ENCODE data around the gene GRB10.
"Not testable (repeated sequence)": the region's sequence is repeated elsewhere in the genome, so short reads cannot be mapped to it uniquely, and the experiment has no call there.

The GRB10 gene

DNA sequence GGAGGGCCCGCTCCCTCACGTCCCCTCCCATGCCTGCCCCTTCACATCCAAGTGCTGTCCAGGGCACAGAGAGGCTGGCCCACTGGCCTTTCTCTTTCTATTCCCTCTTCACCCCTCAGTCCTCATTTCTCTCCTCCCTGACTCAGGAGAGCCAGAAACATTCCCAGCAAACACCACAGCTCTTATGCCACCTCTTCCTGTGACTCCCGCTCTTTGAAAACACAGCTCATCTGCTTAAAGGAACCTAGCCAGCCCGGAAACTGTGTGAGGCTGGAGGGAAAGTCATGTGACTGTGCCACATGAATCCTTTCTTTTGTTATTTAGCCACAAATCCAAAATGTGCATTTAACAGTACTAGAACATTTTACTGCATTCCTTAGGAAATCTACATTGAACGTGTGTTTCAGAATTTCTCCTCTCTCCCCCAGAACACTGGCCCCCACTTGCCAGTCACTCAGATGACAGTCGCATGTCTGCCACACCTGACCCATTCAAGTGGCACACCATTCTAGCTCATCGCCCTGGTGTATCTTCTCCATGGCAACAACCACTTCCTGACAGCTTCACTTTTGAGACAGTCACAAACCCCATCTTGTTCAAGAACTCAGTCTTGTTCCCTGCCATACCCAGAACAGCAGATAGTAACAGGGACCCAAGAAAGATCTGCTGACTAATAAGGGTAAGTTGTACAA lies 42.8 kb downstream of the GRB10 start:
- DNase-seq = peak; percentile 27

DNA sequence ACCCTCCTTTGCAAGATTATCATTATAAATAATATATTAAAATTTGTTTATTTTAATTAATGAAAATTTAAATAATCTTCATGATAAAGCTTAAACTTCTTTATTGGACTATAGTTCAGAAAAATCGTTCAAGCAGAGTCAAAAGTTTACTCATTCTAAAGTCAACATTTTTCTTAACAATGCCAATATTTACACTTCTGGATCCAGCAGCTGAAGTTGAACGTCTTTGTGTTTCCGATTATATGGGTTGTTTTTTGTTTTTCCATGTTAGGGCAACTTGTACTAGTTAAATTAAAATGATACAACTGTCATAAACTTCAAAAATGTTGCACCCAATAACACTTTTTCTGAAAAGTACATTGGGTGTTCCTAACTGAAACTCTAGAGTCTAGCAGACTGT lies 43.8 kb downstream of the GRB10 start:
- DNase-seq = no peak

DNA sequence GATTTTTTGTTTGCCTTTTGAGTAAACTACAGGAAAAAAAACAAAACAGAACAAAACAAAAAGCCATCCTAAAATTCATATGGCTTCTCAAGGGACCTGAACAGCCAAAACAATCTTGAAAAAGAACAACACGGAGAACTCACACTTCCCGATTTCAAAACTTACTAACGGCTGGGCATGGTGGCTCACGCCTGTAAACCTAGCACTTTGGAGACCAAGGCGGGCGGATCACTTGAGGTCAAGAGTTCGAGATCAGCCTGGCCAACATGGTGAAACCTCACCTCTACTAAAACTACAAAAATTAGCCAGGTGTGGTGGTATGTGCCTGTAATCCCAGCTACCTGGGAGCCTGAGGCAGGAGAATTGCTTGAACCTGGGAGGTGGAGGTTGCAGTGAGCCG lies 46.9 kb downstream of the GRB10 start:
- not testable (repeated sequence) for DNase-seq

GRCh38 chr7:50735333-50735732 lies 47.4 kb downstream of the GRB10 start:
- no peak for DNase-seq

- DNase-seq = no peak
Observed at GRCh38 chr7:50734246-50734645, 48.5 kb downstream of the GRB10 start.

GRCh38 chr7:50733552-50733951 lies 49.1 kb downstream of the GRB10 start:
- DNase-seq = no peak

DNA sequence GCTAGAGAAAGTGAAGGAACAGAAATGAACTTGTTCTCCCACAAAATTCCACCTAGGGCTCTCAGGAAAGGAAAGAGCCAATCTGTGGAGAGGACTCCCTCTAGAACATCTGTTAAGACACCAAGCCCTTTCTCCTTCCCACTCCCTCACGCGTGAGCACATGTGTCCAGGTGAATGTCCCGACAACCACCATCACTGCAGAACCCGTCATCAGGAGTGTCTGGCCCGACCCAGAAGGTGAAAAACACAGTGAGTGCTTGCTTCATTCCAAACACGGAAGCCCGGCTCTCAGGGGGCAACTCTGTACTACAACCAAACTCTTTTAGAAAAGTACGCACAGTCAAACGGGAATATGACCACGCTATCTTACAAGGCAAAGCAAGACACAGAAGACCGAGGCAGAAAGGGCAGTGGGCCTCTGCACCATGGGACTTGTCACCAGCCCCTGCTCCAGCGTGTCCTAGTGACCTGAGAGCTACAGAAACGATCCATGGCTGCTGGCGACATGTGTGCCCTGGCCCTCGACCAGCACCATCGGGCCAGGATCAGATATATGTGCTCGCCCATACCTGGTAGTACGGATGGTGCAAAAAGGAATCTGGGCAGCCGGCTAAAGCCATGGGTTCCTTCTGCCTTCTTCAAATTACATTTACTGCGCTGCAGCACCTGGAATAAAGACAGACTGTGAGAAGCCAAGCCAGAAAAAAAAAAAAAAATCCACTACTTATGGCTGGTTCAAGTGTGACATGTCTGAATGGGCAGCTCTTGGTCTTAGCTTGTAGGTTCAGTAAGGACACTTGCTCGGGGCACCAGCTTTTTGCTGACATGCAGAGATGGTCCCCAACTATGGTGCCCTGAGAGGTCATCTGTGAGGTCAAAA lies 50.8 kb downstream of the GRB10 start:
- no peak for DNase-seq

DNA sequence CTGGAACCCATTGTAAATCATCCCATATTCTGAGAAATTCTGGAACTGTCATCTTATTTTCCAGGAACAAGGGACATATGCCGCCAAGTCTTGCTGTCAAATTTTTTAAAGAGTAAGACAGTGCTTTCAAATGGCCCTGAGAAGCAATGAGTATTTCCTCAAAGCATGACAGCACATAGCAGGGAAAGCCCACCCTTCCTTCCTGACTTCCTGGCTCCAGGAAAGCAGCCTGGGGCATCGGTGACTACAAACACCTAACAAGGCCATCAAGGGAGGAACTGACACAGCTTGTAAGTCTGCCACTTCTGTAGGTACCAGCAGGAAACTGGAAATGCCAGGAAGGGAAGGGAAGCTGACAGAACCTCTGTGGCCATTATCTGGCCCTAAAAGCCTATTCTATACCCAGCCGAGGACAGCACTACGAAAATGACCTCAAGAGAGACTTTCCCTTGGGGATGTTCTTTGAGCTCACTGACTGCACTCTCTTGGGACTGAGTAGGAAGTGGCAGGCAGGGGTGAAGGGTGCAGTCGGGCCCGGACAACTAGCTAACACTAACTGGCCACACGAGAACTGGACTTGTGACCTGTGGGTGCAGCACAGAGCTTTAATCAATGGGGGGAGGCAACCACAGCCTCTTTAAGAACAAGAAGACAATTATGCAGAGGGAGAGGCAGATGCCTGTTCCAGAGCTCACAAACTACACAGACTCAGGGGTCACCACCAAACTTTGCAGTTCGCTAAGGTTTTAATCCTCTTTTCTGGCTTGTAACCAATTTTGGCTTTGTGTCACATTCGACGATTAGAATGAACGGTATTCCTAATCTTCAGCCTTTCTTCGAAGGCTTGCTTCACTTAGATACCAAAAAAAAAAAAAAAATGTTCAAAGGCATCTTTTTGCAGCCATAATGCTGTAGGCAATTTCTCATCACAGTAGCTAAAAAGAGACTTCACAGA lies 52.0 kb downstream of the GRB10 start:
- DNase-seq = no peak

- no peak for DNase-seq
Observed at GRCh38 chr7:50729962-50730361, 52.7 kb downstream of the GRB10 start.

DNA sequence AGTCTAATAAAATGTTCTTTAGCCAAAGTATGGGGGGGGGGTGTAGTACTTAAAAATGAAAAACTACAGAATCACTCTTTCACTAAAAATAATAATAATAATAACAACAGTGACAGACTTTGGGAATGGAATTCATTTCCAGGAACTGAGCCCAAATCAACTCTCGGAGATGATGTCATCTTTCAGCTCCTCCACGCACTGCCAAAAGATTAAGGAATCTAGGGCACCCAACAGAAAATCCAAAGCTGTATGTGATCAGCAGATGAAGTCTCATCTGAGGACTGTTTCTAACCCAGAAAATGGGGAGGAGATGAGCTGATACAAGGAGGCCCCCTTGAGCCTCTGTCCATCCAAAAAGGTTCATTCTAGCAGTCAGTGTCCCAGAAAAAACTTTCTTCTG lies 54.5 kb downstream of the GRB10 start:
- DNase-seq = no peak

GRCh38 chr7:50727711-50728110 lies 55.0 kb downstream of the GRB10 start:
- DNase-seq = no peak

DNA sequence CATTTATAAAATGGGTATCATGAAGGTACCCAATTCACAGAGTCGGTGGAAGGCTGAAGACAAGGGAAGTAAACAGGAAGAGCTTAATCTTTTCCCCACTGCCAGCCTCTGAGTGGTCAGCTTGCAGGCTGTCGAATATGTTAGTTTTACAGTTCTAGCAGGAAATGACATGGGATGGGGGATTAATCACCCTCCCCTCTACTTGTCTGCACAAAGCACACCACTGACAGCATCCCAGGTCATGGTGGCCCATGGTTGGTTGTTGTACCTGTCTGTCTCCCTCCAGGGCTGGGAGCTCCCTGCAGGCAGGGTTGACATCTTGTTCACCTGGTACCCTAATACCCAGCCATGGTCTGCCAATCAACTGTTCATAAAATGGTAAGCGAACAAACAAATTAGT lies 55.6 kb downstream of the GRB10 start:
- DNase-seq = no peak

GRCh38 chr7:50725774-50726173 lies 56.9 kb downstream of the GRB10 start:
- DNase-seq = no peak

- DNase-seq = no peak
Observed at GRCh38 chr7:50724526-50725520, 57.9 kb downstream of the GRB10 start.

DNA sequence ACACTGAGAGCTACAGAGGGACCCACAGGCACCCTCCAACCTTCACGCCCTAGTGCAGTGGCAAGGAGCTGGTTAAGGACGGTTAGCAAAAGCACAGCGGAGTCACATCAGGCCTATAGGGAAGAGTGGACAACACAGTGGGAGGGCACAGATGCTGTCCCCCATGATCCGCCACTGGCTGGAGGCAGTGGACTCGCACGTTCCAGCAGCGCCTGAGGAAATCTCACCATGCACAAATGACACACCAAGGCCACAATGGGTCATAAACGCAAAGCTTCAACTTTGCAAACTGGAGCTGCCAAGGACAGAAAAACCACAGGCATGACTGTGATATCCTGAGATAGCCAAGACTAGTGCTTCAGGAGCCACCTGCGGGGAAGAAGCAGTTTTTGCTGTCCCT lies 58.8 kb downstream of the GRB10 start:
- DNase-seq = no peak

DNA sequence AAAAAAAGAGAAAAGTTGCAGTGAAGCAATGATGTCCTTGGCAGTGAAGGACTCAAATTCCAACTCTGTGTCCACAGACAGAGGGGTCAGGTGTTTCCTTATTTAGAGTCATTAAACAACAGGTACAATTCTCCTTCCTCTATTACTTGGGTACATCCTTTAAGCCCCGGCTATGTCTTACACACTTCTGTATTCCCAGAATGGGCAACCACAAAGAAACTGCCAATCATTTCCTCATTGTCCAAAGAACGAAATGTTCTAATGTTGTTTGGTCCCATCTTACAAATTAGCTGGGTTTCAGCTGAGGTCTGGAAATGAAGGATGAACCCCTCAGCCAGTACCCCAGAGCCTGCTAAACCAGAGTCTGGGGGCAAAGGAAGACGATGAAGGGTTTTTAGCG lies 59.5 kb downstream of the GRB10 start:
- DNase-seq = no peak

GRCh38 chr7:50721661-50722259 lies 60.9 kb downstream of the GRB10 start:
- no peak for DNase-seq

DNA sequence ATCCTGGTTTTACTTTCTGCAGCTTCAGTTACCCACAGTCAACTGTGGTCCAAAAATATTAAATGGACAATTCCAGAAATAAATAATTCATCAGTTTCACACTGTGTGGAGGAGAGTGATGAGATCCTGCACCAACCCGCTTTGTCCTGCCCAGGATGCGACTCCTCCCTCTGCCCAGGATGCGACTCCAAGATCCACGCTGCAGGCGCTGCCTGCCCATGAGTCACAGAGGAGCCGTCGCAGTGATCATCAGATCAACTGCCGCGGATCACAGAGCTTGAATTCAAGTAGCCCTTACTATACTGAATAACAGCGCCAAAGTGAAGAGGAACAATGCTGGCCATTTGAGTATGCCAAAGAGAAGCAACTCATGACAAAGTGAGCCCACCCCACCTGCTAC lies 61.5 kb downstream of the GRB10 start:
- DNase-seq = no peak

DNA sequence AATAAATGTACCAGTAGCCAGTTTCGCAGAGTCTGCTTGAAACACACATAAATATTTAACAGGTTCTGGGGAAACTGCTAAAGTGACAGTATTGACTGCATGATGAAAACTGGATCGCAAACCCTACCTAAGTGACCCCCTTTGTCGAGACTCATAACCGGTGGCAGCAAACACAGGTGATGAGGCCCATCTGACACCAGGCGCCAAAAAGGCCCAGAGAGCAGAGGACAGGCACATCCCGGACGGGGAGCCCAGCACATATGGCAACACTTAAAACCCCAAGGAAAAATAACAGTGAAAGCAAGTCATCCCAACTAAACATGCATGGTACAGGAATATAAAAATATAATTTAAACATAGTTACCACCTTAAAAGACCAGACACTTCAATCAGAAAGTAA lies 62.4 kb downstream of the GRB10 start:
- no peak for DNase-seq

DNA sequence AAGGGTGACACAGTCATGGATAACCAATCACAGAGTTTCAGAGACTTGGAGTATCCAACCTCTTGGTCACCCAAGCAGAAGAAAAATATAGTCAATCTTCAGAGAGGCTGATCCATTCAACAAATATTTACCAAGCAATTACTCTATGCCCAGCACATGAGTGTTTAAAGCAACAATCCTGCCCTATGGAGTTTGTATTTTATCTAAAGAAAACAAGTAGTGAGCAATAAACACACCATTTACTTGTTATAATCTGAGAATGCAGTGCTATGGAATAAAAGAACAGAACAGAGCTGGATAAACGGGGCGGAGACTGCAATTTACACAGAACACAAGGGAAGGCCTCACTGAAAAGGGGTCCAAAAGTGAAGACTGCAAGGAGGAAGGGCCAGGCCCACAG lies 63.8 kb downstream of the GRB10 start:
- DNase-seq = no peak

DNA sequence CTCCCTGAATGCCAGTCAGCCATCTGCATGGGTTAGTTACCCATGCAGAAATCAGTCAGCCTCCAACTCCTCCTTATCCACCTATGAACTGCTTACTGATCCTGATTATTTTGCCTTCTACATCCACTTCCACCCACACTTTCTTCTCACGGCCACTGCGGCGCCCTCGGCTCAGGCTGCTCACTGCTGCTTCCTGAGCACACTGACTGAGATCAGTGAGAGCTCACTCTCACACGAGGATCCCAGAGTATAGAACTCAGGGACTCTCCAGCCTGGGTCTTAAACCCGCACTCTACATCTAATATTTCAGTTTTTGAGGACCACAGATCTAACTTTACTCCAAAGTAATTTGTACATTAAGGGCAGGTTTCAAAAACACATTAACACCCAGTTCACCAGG lies 64.4 kb downstream of the GRB10 start:
- DNase-seq = no peak

DNA sequence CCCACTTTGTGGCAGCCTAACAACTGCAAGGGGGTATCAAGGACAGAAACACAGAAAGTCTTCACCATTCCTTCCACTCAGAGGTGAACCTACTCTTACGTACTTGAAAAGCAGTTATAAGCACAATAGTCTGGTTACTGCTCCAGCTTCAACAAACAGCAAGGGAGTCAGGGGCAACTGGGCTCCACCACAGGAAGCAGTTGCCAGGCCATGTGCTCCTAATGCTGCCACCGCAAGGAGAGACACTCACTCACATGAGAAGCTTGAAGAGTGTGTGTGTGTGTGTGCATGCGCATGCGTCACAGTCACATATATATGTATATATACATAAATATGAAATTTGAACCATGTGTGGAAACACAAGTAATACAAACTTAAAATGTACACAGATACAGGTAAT lies 65.5 kb downstream of the GRB10 start:
- DNase-seq = no peak
